Esophagus squamous epithelium (tissue), 4 donors: ENCODE measurements around the gene MYADM.

Experiments used
- POLR2A ChIP-seq, 4 donors: fragments of 450-650 bp; IDR thresholded peaks; one replicate each; pipeline ENCODE4 v1.6.1; 2017; ENCODE audit warnings: antibody characterized with exemption in 4 of 4, mild to moderate bottlenecking in 4 of 4, moderate library complexity in 3 of 4
- TF ChIP-seq, protein P1 (sequence below), 6 experiments: fragments of 450-650 bp in 4 of 6; fragments of 200-600 bp in 2 of 6; sonication (generic) in 2 of 6; IDR thresholded peaks; one replicate each; pipeline ENCODE4 v1.5.1; 2016 to 2019; ENCODE audit warnings: antibody characterized with exemption in 6 of 6, mild to moderate bottlenecking in 4 of 6, moderate library complexity in 4 of 6

GRCh38 chr19:53907193-53907581, 39.5 kb downstream of the MYADM start:
- TF ChIP-seq, protein P1, sequence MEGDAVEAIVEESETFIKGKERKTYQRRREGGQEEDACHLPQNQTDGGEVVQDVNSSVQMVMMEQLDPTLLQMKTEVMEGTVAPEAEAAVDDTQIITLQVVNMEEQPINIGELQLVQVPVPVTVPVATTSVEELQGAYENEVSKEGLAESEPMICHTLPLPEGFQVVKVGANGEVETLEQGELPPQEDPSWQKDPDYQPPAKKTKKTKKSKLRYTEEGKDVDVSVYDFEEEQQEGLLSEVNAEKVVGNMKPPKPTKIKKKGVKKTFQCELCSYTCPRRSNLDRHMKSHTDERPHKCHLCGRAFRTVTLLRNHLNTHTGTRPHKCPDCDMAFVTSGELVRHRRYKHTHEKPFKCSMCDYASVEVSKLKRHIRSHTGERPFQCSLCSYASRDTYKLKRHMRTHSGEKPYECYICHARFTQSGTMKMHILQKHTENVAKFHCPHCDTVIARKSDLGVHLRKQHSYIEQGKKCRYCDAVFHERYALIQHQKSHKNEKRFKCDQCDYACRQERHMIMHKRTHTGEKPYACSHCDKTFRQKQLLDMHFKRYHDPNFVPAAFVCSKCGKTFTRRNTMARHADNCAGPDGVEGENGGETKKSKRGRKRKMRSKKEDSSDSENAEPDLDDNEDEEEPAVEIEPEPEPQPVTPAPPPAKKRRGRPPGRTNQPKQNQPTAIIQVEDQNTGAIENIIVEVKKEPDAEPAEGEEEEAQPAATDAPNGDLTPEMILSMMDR (IDR thresholded peaks at IDR 0.05) = no peak
- no peak for TF ChIP-seq POLR2A (IDR thresholded peaks at IDR 0.05)
